Measurements from ENCODE around the gene RCSD1. TPM values are rescaled to one million over a fixed set of nuclear protein-coding genes. Genes with fewer than 3 reads are reported as not detected.

RCSD1 gene
- total and polyA plus RNA-seq, 10 of the 15 experiments (the other 5 are each of a cell fraction or from before 2014, with no cell fraction given): 11.4 to 78.3 (median 71.6) TPM

DNA sequence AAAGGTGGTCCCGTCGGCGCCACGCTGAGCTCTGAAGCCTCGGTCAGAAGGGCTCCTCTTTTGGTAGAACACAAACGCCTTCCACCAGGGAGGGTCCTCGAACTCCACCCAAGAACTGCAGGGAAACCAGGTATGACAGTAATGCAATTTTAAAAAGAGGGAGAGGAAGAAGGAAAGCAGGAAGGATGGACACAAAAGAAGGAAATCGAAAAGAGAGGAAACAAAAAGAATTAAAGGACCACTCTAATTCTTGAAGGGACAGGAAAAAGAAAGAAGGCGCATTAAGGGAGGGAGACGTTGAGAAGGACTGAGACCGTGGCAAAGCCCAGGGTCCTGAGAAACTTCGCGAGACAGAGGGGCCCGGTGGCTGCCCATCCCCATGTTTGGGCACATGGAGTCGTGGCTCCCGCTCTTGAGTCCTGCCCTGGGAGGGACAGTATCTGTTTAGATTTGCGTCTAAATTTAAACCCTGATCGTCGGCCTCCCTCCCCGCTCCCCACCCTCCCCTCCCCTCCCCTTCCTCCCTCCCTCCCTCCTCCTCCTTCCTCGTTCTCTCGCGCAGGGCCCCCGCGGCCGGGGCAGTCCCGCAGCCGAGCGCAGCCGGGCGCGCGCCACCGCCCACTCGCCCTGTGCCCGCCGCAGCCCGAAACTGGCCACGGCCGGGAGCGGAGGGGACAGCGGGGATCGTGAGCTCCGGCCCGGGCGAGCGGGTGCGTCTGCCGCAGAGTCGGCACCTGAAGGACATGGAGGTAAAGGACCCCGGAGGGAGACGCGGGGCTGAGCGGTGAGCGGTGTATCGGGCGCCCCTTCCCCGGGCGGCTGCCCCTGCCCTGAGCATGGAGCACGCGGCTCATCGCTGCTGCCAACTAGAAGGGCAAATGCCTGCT, at the start of gene RCSD1 (continued):
- TF ChIP-seq NRF1 (conservative IDR thresholded peaks at IDR 0.05; ENCODE audit: low read depth, low read length) (no peak), BCLAF1 (IDR thresholded peaks at IDR 0.05) (no peak), MTA3 (IDR thresholded peaks at IDR 0.05; ENCODE audit: borderline replicate concordance, low read length) (no peak), RUNX3 (IDR thresholded peaks at IDR 0.05; ENCODE audit: low read length) (no peak), PBX3 (IDR thresholded peaks at IDR 0.05; ENCODE audit: insufficient replicate concordance, low read depth, low read length) (no peak), JUNB (IDR thresholded peaks at IDR 0.05) (no peak), TCF7 (IDR thresholded peaks at IDR 0.05; ENCODE audit: borderline replicate concordance) (no peak), POLR2AphosphoS5 (IDR thresholded peaks at IDR 0.05; ENCODE audit: low read length) (peak; percentile 80), IKZF2 (IDR thresholded peaks at IDR 0.05) (peak in 1 of 2 experiments; percentile 15; a peak in 1 of 4 replicates), GATAD2B (conservative IDR thresholded peaks at IDR 0.05; ENCODE audit: low read depth) (peak; percentile 96), ZNF24 (IDR thresholded peaks at IDR 0.05) (peak; percentile 44; the same call in 1 of the 2 replicates), ZBED1 (IDR thresholded peaks at IDR 0.05; ENCODE audit: borderline replicate concordance) (no peak), WRNIP1 (IDR thresholded peaks at IDR 0.05; ENCODE audit: borderline replicate concordance, low read depth, low read length) (no peak), RCOR1 (conservative IDR thresholded peaks at IDR 0.05; ENCODE audit: low read depth, low read length) (no peak), ZNF622 (IDR thresholded peaks at IDR 0.05) (no peak), BHLHE40 (IDR thresholded peaks at IDR 0.05; ENCODE audit: borderline replicate concordance in 1 of 2, low read depth in 2 of 2, low read length in 1 of 2) (peak; percentile 37 to 77; a peak in 3 of 4 replicates), CBX3 (IDR thresholded peaks at IDR 0.05; ENCODE audit: borderline replicate concordance, low read depth) (no peak), NR2F1 (conservative IDR thresholded peaks at IDR 0.05) (0 out of 2 replicates have a peak, but pooled peaks have one; percentile 40), ASH2L (IDR thresholded peaks at IDR 0.05; ENCODE audit: borderline replicate concordance, low read depth) (no peak), PML (IDR thresholded peaks at IDR 0.05; ENCODE audit: low read length) (no peak), POLR2AphosphoS2 (IDR thresholded peaks at IDR 0.05; ENCODE audit: low read depth, low read length) (peak; percentile 71)
- TF ChIP-seq, protein P1, sequence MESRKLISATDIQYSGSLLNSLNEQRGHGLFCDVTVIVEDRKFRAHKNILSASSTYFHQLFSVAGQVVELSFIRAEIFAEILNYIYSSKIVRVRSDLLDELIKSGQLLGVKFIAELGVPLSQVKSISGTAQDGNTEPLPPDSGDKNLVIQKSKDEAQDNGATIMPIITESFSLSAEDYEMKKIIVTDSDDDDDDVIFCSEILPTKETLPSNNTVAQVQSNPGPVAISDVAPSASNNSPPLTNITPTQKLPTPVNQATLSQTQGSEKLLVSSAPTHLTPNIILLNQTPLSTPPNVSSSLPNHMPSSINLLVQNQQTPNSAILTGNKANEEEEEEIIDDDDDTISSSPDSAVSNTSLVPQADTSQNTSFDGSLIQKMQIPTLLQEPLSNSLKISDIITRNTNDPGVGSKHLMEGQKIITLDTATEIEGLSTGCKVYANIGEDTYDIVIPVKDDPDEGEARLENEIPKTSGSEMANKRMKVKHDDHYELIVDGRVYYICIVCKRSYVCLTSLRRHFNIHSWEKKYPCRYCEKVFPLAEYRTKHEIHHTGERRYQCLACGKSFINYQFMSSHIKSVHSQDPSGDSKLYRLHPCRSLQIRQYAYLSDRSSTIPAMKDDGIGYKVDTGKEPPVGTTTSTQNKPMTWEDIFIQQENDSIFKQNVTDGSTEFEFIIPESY (IDR thresholded peaks at IDR 0.05): no peak
- TF ChIP-seq, protein P2, sequence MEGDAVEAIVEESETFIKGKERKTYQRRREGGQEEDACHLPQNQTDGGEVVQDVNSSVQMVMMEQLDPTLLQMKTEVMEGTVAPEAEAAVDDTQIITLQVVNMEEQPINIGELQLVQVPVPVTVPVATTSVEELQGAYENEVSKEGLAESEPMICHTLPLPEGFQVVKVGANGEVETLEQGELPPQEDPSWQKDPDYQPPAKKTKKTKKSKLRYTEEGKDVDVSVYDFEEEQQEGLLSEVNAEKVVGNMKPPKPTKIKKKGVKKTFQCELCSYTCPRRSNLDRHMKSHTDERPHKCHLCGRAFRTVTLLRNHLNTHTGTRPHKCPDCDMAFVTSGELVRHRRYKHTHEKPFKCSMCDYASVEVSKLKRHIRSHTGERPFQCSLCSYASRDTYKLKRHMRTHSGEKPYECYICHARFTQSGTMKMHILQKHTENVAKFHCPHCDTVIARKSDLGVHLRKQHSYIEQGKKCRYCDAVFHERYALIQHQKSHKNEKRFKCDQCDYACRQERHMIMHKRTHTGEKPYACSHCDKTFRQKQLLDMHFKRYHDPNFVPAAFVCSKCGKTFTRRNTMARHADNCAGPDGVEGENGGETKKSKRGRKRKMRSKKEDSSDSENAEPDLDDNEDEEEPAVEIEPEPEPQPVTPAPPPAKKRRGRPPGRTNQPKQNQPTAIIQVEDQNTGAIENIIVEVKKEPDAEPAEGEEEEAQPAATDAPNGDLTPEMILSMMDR (IDR thresholded peaks at IDR 0.05 in 2 of 3, conservative IDR thresholded peaks at IDR 0.05 in 1 of 3; ENCODE audit: control insufficient read depth in 2 of 3, extremely low read depth in 1 of 3, insufficient read depth in 1 of 3, low read depth in 3 of 3, low read length in 3 of 3): no peak

All from GM12878 (cell line).